IPS DF 6.9 (cell line): Measurements from ENCODE around the gene NFS1.
"Not testable (repeated sequence)": the region's sequence is repeated elsewhere in the genome, so short reads cannot be mapped to it uniquely, and the experiment has no call there.

Source experiments
- DNase-seq: peaks from one replicate; pipeline ENCODE4 v3.0.0-alpha.2; 2013; ENCODE audit warnings: low read depth, low spot score
- H3K27ac ChIP-seq: one replicate; pipeline ENCODE4 v1.5.1; 2013; ENCODE audit warnings: low read length, control low read depth
- H3K27me3 ChIP-seq: 2 replicates; pipeline ENCODE4 v1.6.1; 2013; ENCODE audit warnings: mild to moderate bottlenecking, low read length; ENCODE audit not compliant: control insufficient read depth, insufficient read depth
- H3K36me3 ChIP-seq: 2 replicates; pipeline ENCODE4 v1.6.1; 2013; ENCODE audit warnings: low read length; ENCODE audit not compliant: control insufficient read depth, insufficient read depth
- H3K4me1 ChIP-seq: 2 replicates; pipeline ENCODE4 v1.6.1; 2013; ENCODE audit warnings: low read length; ENCODE audit not compliant: control insufficient read depth, insufficient read depth
- H3K4me3 ChIP-seq: 2 replicates; pipeline ENCODE4 v1.5.1; 2013; ENCODE audit warnings: mild to moderate bottlenecking, low read length
- H3K9me3 ChIP-seq: 2 replicates; pipeline ENCODE4 v1.6.1; 2013; ENCODE audit warnings: low read length, inconsistent platforms; ENCODE audit not compliant: control insufficient read depth, insufficient read depth
- WGBS: extraction: QIAGEN DNeasy Blood & Tissue Kit; methylation state at CpG from one replicate; pipeline ENCODE4 v1.1.7; 2013; ENCODE audit warnings: mixed read lengths, missing lambda C conversion rate; ENCODE audit not compliant: insufficient read length, insufficient coverage; 5-methylcytosine and 5-hydroxymethylcytosine counted together

NFS1 gene

GRCh38 chr20:35726842-35727711 lies 27.9 kb upstream of the NFS1 start:
- Histone ChIP-seq H3K27ac (no peak overlapping the region), H3K4me1 (no peaks in the 10 kb centered on the region), H3K4me3 (no peak overlapping the region), H3K36me3 (peaks cover 41% of the 10 kb centered on the region), H3K27me3 (no peaks in the 10 kb centered on the region), H3K9me3 (no peaks in the 10 kb centered on the region)
- no peak for DNase-seq
- WGBS = no CpG with 5 or more reads among the region's 20 CpGs

DNA sequence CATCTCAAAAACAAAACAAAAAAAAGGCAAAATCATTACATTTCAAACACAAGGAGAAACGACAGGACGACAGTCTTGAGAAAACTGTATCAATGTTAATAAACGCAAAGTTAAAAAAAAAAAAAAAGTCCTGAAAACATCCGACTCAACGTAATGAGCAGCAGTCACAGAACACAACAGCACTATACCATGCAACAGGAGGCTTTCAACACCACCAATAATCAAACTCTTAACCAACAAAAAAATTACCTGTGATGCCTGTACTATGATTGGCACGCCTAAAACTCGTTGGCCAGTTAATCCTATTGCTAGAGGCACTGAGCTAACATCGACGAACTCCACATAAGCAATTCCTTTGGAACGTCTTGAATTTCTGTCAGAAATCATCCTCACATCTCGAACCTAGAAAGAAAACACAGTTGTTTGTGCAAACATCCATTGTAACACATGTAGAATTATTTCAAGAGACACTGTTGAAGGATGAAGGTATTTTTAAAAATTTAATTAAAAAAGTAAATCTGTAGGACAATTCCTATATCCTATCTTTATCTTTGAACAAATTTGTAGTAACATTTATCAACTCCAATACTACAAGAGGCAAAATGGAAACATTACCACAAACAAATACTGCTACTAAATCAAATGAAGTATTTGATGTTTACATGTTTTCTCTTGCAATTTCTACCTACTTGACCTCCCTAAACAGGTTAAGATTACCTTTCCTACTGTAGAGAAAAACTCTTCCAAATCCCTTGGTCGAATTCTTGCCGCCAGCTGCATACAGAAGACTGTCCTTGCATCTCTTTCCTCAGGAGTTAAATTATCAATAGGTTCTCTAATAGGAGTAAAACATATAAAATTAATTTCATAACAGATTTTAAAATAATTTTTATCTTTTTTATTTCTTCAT lies 25.4 kb upstream of the NFS1 start:
- Histone ChIP-seq H3K9me3 (no peaks in the 10 kb centered on the region), H3K27ac (no peak overlapping the region), H3K4me3 (no peak overlapping the region), H3K4me1 (no peaks in the 10 kb centered on the region), H3K27me3 (no peaks in the 10 kb centered on the region), H3K36me3 (peaks cover 45% of the 10 kb centered on the region)
- no peak for DNase-seq
- WGBS = no CpG with 5 or more reads among the region's 13 CpGs

GRCh38 chr20:35723652-35724320 lies 24.6 kb upstream of the NFS1 start:
- not testable (repeated sequence) for H3K4me1 ChIP-seq, H3K4me3 ChIP-seq, H3K27me3 ChIP-seq, DNase-seq, H3K9me3 ChIP-seq, H3K27ac ChIP-seq
- WGBS = no CpG with 5 or more reads among the region's 12 CpGs
- H3K36me3 ChIP-seq = peaks cover 47% of the 10 kb centered on the region

GRCh38 chr20:35723275-35723639 lies 24.1 kb upstream of the NFS1 start:
- not testable (repeated sequence) for H3K27me3 ChIP-seq, H3K4me3 ChIP-seq, DNase-seq, H3K27ac ChIP-seq, H3K9me3 ChIP-seq, H3K4me1 ChIP-seq
- H3K36me3 ChIP-seq = peaks cover 45% of the 10 kb centered on the region
- WGBS = no CpG with 5 or more reads among the region's 4 CpGs

GRCh38 chr20:35721621-35722020 lies 22.5 kb upstream of the NFS1 start:
- H3K4me1 ChIP-seq = no peaks in the 10 kb centered on the region
- DNase-seq = no peak
- no peak overlapping the region for H3K27ac ChIP-seq
- H3K9me3 ChIP-seq = no peaks in the 10 kb centered on the region
- peaks cover 42% of the 10 kb centered on the region for H3K36me3 ChIP-seq
- H3K27me3 ChIP-seq = no peaks in the 10 kb centered on the region
- WGBS = no CpG with 5 or more reads among the region's 3 CpGs
- no peak overlapping the region for H3K4me3 ChIP-seq

GRCh38 chr20:35721219-35721618 lies 22.1 kb upstream of the NFS1 start:
- no peaks in the 10 kb centered on the region for H3K27me3 ChIP-seq
- H3K27ac ChIP-seq = no peak overlapping the region
- H3K36me3 ChIP-seq = peaks cover 43% of the 10 kb centered on the region; the same call in 1 of the 2 replicates
- WGBS = 100% methylated on average over 1 of the region's 3 CpGs
- no peaks in the 10 kb centered on the region for H3K4me1 ChIP-seq
- H3K9me3 ChIP-seq = no peaks in the 10 kb centered on the region
- H3K4me3 ChIP-seq = no peak overlapping the region
- DNase-seq = no peak

DNA sequence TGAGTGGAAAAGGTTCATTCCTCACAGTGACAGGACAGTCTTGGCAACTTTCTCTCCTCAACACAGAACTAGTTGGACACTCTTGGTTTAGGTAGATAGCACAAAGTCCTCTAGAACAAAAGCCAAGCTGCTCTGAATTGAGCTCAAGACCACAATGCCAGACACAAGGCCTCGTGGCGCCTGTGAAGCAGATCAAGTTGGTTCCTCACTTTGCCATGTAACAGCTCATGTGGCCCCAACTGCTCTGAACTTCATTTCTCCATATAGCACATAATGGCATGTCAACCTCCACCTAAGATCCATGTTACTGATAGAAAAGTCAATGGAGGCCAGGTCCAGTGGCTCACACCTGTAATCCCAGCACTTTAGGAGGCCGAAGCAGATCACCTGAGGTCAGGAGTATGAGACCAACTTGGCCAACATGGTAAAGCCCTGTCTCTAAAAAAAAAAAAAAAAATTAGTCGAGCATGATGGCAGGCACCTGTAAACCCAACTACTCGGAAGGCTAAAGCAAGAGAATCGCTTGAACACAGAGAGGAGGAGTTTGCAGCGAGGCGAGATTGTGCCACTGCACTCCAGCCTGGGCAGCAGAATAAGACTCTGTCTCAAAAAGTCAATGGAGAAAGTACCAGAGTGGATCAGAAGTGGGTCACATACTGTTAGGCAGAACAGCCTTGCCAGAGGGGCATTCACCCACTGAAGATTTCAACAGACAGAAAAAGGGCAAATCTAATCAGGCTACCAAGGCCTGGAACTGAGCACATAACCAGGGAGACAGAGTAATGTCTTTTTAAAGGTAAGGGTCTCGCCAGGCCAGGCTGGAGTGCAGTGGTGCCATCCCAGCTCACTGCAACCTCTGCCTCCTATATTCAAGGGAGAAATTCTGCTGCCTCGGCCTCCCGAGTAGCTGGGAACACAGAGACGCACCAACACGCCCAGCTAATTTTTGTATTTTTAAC lies 21.3 kb upstream of the NFS1 start:
- WGBS = no CpG with 5 or more reads among the region's 13 CpGs
- no peak overlapping the region for H3K27ac ChIP-seq

DNA sequence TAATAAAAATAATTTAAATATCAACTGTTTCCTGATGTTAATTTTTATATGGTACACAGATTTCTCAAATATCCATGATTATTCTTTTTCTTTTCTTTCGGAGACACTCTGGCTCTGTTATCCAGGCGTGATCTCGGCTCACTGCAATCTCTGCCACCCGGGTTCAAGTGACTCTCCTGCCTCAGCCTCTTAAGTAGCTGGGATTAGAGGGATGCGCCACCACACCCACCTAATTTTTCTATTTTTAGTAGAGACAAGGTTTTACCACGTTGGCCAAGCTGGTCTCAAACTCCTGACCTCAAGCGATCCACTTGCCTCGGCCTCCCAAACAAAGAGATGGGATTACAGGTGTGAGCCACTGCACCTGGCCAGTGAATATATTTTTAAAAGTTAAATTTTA lies 20.6 kb upstream of the NFS1 start:
- H3K4me1 ChIP-seq = no peaks in the 10 kb centered on the region
- no peak for DNase-seq
- no peaks in the 10 kb centered on the region for H3K9me3 ChIP-seq
- no peaks in the 10 kb centered on the region for H3K27me3 ChIP-seq
- peaks cover 49% of the 10 kb centered on the region; the same call in 1 of the 2 replicates for H3K36me3 ChIP-seq
- H3K4me3 ChIP-seq = no peak overlapping the region
- no peak overlapping the region for H3K27ac ChIP-seq
- WGBS = no CpG with 5 or more reads among the region's 8 CpGs

More for the DNA sequence above, 21.3 kb upstream of the NFS1 start:
- H3K36me3 ChIP-seq = peaks cover 45% of the 10 kb centered on the region; the same call in 1 of the 2 replicates
- no peaks in the 10 kb centered on the region for H3K4me1 ChIP-seq
- H3K27me3 ChIP-seq = no peaks in the 10 kb centered on the region
- H3K9me3 ChIP-seq = no peaks in the 10 kb centered on the region
- no peak overlapping the region for H3K4me3 ChIP-seq
- no peak for DNase-seq

GRCh38 chr20:35718972-35719635 lies 20.0 kb upstream of the NFS1 start:
- Histone ChIP-seq H3K36me3 (peaks cover 49% of the 10 kb centered on the region; the same call in 1 of the 2 replicates), H3K9me3 (no peaks in the 10 kb centered on the region)
- WGBS = no CpG with 5 or more reads among the region's 12 CpGs

More at GRCh38 chr20:35718972-35719635, 20.0 kb upstream of the NFS1 start:
- no peaks in the 10 kb centered on the region for H3K4me1 ChIP-seq
- DNase-seq = no peak
- no peak overlapping the region for H3K4me3 ChIP-seq
- no peaks in the 10 kb centered on the region for H3K27me3 ChIP-seq
- H3K27ac ChIP-seq = no peak overlapping the region
